ENCODE measurements around the gene THSD4. TPM values are rescaled to one million over a fixed set of nuclear protein-coding genes. Genes with fewer than 3 reads are reported as not detected.

The THSD4 gene
- total and polyA plus RNA-seq, 4 donors, result 6.0 to 42.4 (median 18.5) TPM

DNA sequence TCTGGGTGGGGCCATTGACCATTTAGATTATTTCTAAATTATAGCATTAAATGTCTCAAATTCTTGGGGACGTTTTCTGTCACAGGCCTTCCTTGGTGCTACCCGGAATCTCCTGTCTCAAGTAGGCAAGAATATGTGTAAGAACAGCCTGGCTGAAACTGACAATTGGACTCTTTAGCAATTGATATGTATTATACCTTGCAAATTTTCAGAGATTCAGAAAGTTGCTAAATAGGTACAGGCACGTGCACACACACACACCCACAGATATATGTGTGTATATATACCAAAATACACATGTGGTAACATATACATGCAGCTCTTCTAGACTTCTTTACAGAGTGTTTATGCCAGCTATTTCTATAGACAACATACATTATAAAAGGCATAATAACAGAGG lies 481.9 kb downstream of the THSD4 start:
- 59 to 78% methylated on average over 3 of the region's 3 CpGs for WGBS, 2 donors
- no peak for DNase-seq
- Histone ChIP-seq H3K27me3 (ENCODE audit: control insufficient read depth in 3 of 3, insufficient read depth in 3 of 3, low read length in 2 of 3) (no peaks in the 10 kb centered on the region), H3K9ac (ENCODE audit: insufficient read depth in 1 of 2, low read length in 2 of 2) (no peak overlapping the region), H3K4me1 (ENCODE audit: control insufficient read depth in 5 of 5, insufficient read depth in 5 of 5, low read length in 5 of 5) (peaks cover 3 to 56% (median 30%) of the 10 kb centered on the region in 5 donors), H3K36me3 (ENCODE audit: control insufficient read depth in 4 of 4, insufficient read depth in 4 of 4, low read length in 4 of 4) (no peaks in the 10 kb centered on the region), H3K4me3 (no peak overlapping the region), H3K9me3 (ENCODE audit: control insufficient read depth in 4 of 4, insufficient read depth in 3 of 4, low read length in 3 of 4) (no peaks in the 10 kb centered on the region), H3K27ac (ENCODE audit: low read depth in 1 of 2, low read length in 1 of 2) (peak overlapping the region in 1 of 2 donors; percentile 88)
- ATAC-seq (ENCODE audit: insufficient read depth, low FRiP score), result no peak
- TF ChIP-seq, protein P1, sequence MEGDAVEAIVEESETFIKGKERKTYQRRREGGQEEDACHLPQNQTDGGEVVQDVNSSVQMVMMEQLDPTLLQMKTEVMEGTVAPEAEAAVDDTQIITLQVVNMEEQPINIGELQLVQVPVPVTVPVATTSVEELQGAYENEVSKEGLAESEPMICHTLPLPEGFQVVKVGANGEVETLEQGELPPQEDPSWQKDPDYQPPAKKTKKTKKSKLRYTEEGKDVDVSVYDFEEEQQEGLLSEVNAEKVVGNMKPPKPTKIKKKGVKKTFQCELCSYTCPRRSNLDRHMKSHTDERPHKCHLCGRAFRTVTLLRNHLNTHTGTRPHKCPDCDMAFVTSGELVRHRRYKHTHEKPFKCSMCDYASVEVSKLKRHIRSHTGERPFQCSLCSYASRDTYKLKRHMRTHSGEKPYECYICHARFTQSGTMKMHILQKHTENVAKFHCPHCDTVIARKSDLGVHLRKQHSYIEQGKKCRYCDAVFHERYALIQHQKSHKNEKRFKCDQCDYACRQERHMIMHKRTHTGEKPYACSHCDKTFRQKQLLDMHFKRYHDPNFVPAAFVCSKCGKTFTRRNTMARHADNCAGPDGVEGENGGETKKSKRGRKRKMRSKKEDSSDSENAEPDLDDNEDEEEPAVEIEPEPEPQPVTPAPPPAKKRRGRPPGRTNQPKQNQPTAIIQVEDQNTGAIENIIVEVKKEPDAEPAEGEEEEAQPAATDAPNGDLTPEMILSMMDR (IDR thresholded peaks at IDR 0.05; ENCODE audit: control extremely low read depth, extremely low read depth), result no peak

DNA sequence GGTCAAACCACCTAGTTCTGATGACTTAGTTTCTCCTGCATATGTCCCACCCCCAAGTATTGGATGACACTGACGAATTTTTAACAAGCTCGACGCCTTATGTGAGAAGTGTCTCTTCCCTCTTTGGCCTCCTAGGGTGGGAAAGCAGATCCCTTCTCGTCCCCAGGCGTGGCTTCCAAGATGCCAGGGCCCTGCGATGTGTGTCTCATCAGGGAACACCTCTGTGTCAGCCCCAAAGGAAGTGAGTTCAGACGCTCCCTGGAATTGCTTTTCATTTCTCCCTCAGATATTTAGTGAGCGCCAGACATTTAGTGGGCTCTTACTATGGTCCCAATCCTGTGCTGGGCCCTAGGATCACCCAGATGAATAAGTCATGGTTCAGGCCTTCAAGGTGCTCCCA lies 482.4 kb downstream of the THSD4 start:
- Histone ChIP-seq H3K9me3 (ENCODE audit: control insufficient read depth in 4 of 4, insufficient read depth in 3 of 4, low read length in 3 of 4) (no peaks in the 10 kb centered on the region), H3K36me3 (ENCODE audit: control insufficient read depth in 4 of 4, insufficient read depth in 4 of 4, low read length in 4 of 4) (no peaks in the 10 kb centered on the region), H3K9ac (ENCODE audit: insufficient read depth in 1 of 2, low read length in 2 of 2) (no peak overlapping the region), H3K4me3 (no peak overlapping the region), H3K27ac (ENCODE audit: low read depth in 1 of 2, low read length in 1 of 2) (peak overlapping the region; percentile 38 to 56), H3K27me3 (ENCODE audit: control insufficient read depth in 3 of 3, insufficient read depth in 3 of 3, low read length in 2 of 3) (no peaks in the 10 kb centered on the region), H3K4me1 (ENCODE audit: control insufficient read depth in 5 of 5, insufficient read depth in 5 of 5, low read length in 5 of 5) (peaks cover 2 to 52% (median 26%) of the 10 kb centered on the region in 5 donors)
- no peak for ATAC-seq (ENCODE audit: insufficient read depth, low FRiP score)
- TF ChIP-seq, protein P1 (IDR thresholded peaks at IDR 0.05; ENCODE audit: control extremely low read depth, extremely low read depth), result no peak
- DNase-seq, result peak; percentile 57 to 85 (median 76)
- 78 to 79% methylated on average over 8 of the region's 8 CpGs for WGBS, 2 donors

DNA sequence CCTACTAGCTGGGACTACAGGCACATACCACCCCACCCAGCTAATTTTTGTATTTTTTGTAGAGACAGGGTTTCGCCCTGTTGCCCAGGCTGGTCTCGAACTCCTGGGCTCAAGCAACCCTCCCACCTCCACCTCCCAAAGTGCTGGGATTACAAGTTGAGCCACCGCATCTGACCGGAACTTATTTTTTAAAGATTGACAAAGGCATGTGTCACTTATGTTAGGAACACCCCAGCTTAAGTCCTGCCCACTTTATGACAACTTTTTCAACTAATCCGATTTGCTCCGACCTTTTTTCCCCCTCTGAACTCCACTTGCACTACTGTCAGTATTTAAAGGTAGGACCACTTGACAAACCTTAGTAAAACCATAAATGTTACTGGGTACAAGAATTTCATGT lies 483.5 kb downstream of the THSD4 start:
- Histone ChIP-seq H3K27ac (ENCODE audit: low read depth in 1 of 2, low read length in 1 of 2) (no peak overlapping the region), H3K27me3 (ENCODE audit: control insufficient read depth in 3 of 3, insufficient read depth in 3 of 3, low read length in 2 of 3) (no peaks in the 10 kb centered on the region), H3K9me3 (ENCODE audit: control insufficient read depth in 4 of 4, insufficient read depth in 3 of 4, low read length in 3 of 4) (no peaks in the 10 kb centered on the region), H3K4me1 (ENCODE audit: control insufficient read depth in 5 of 5, insufficient read depth in 5 of 5, low read length in 5 of 5) (peaks cover 1 to 52% (median 24%) of the 10 kb centered on the region in 5 donors), H3K9ac (ENCODE audit: insufficient read depth in 1 of 2, low read length in 2 of 2) (no peak overlapping the region), H3K4me3 (no peak overlapping the region), H3K36me3 (ENCODE audit: control insufficient read depth in 4 of 4, insufficient read depth in 4 of 4, low read length in 4 of 4) (no peaks in the 10 kb centered on the region)
- DNase-seq, result no peak
- WGBS, 2 donors, result 92 to 93% methylated on average over 6 of the region's 6 CpGs
- no peak for ATAC-seq (ENCODE audit: insufficient read depth, low FRiP score)
- TF ChIP-seq, protein P1 (IDR thresholded peaks at IDR 0.05; ENCODE audit: control extremely low read depth, extremely low read depth), result no peak

Measured in lung (tissue), 12 donors.